Skin of body (tissue), 2 donors: ENCODE results near the gene PIP4K2C. TPM values are rescaled to one million over a fixed set of nuclear protein-coding genes. Genes with fewer than 3 reads are reported as not detected.
"Not testable (repeated sequence)": the region's sequence is repeated elsewhere in the genome, so short reads cannot be mapped to it uniquely, and the experiment has no call there.

Source experiments
- DNase-seq: peaks from one replicate; lab custom pipeline; 2025; lab: John Stamatoyannopoulos, UW
- total RNA-seq: library from RNA; depleted of rRNA; stranded (reverse); fragments of >200 nt; gene quantifications from one replicate; pipeline ENCODE4 v1.2.3, GENCODE V29; 2014

The PIP4K2C gene
- total RNA-seq, 1 donor from 2014 or later, result 11.0 TPM

GRCh38 chr12:57632958-57633840 lies 42.2 kb downstream of the PIP4K2C start, which contains the start of gene B4GALNT1:
TSS of gene B4GALNT1 (minus strand) at chr12:57633201. CDS start at chr12:57632132, 1,069 bp downstream.
- DNase-seq, result peak; percentile 14

- not testable (repeated sequence) for DNase-seq
Measured at GRCh38 chr12:57636731-57637130, 45.7 kb downstream of the PIP4K2C start.

- DNase-seq, result no peak
Measured at GRCh38 chr12:57637364-57637763, 46.4 kb downstream of the PIP4K2C start.

GRCh38 chr12:57638096-57638495 lies 47.1 kb downstream of the PIP4K2C start:
- no peak for DNase-seq

GRCh38 chr12:57640175-57641042 lies 49.4 kb downstream of the PIP4K2C start:
- no peak for DNase-seq

GRCh38 chr12:57641699-57642442 lies 50.9 kb downstream of the PIP4K2C start:
- no peak for DNase-seq

- DNase-seq, result not testable (repeated sequence)
Measured at GRCh38 chr12:57645990-57646658, 55.1 kb downstream of the PIP4K2C start.

- not testable (repeated sequence) for DNase-seq
Measured at GRCh38 chr12:57646659-57647049, 55.7 kb downstream of the PIP4K2C start.

Other genes with a start within 250 kb of the PIP4K2C start
- gene R3HDM2, start 160.1 kb upstream of the PIP4K2C start, total RNA-seq, result 32.9 TPM
- gene INHBC, start 156.4 kb upstream of the PIP4K2C start, total RNA-seq, result not detected
- 0.10 TPM for gene INHBE, start 135.9 kb upstream of the PIP4K2C start, total RNA-seq
- gene GLI1, start 131.4 kb upstream of the PIP4K2C start, total RNA-seq, result 7.2 TPM
- gene ARHGAP9, start 111.3 kb upstream of the PIP4K2C start, total RNA-seq, result 5.0 TPM
- gene MARS1, start 103.1 kb upstream of the PIP4K2C start, total RNA-seq, result 51.8 TPM
- 38.4 TPM for gene DDIT3, start 70.7 kb upstream of the PIP4K2C start, total RNA-seq
- 13.0 TPM for gene MBD6, start 68.4 kb upstream of the PIP4K2C start, total RNA-seq
- gene DCTN2, start 44.0 kb upstream of the PIP4K2C start, total RNA-seq, result 62.0 TPM
- gene KIF5A, start 41.1 kb upstream of the PIP4K2C start, total RNA-seq, result 0.39 TPM
- gene DTX3, start 13.6 kb downstream of the PIP4K2C start, total RNA-seq, result 16.6 TPM
- 32.5 TPM for gene ARHGEF25, start 20.2 kb downstream of the PIP4K2C start, total RNA-seq
- gene B4GALNT1, start 42.0 kb downstream of the PIP4K2C start, total RNA-seq, result 1.7 TPM
- gene OS9, start 102.9 kb downstream of the PIP4K2C start, total RNA-seq, result 135 TPM
- 1.1 TPM for gene AGAP2, start 147.6 kb downstream of the PIP4K2C start, total RNA-seq
- gene TSPAN31, start 153.8 kb downstream of the PIP4K2C start, total RNA-seq, result 44.0 TPM
- gene CDK4, start 161.1 kb downstream of the PIP4K2C start, total RNA-seq, result 69.6 TPM
- gene MARCHF9, start 163.9 kb downstream of the PIP4K2C start, total RNA-seq, result 5.9 TPM
- gene CYP27B1, start 175.9 kb downstream of the PIP4K2C start, total RNA-seq, result 0.79 TPM
- 9.0 TPM for gene METTL1, start 180.9 kb downstream of the PIP4K2C start, total RNA-seq
- gene EEF1AKMT3, start 181.4 kb downstream of the PIP4K2C start, total RNA-seq, result 8.9 TPM
- 12.9 TPM for gene TSFM, start 191.6 kb downstream of the PIP4K2C start, total RNA-seq
- 2.8 TPM for gene AVIL, start 227.5 kb downstream of the PIP4K2C start, total RNA-seq